GM12801 (cell line): ENCODE measurements around the gene LHFPL3.

ENCODE experiments used
- TF ChIP-seq, protein P1 (sequence below): IDR thresholded peaks from one replicate; pipeline ENCODE4 v1.5.1; 2011; ENCODE audit warnings: control low read depth; ENCODE audit not compliant: insufficient read length; ENCODE audit errors: extremely low read depth

The LHFPL3 gene

GRCh38 chr7:104901240-104901619 is 572.8 kb downstream of the LHFPL3 start:
- TF ChIP-seq, protein P1, sequence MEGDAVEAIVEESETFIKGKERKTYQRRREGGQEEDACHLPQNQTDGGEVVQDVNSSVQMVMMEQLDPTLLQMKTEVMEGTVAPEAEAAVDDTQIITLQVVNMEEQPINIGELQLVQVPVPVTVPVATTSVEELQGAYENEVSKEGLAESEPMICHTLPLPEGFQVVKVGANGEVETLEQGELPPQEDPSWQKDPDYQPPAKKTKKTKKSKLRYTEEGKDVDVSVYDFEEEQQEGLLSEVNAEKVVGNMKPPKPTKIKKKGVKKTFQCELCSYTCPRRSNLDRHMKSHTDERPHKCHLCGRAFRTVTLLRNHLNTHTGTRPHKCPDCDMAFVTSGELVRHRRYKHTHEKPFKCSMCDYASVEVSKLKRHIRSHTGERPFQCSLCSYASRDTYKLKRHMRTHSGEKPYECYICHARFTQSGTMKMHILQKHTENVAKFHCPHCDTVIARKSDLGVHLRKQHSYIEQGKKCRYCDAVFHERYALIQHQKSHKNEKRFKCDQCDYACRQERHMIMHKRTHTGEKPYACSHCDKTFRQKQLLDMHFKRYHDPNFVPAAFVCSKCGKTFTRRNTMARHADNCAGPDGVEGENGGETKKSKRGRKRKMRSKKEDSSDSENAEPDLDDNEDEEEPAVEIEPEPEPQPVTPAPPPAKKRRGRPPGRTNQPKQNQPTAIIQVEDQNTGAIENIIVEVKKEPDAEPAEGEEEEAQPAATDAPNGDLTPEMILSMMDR, result no peak

GRCh38 chr7:104902183-104902582 is 573.8 kb downstream of the LHFPL3 start:
- TF ChIP-seq, protein P1, result no peak

GRCh38 chr7:104903044-104903443 is 574.6 kb downstream of the LHFPL3 start:
- TF ChIP-seq, protein P1, result no peak

DNA sequence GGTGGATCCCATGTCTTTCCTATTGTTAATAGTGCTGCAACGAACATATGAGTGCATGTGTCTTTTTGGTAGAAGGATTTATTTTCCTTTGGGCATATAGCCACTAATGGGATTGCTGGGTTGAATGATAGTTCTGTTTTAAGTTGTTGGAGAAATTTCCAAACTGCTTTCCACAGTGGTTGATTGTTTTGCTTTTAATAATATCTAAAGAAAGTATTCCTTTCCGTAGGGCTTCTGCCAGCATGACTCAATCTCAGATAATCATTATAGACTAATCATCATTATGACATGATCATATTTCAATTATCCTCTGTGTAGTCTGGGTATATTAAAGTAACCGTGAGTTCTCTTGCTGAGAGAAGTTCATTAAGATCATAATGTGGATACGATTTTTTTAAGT is 575.4 kb downstream of the LHFPL3 start:
- TF ChIP-seq, protein P1, result no peak

DNA sequence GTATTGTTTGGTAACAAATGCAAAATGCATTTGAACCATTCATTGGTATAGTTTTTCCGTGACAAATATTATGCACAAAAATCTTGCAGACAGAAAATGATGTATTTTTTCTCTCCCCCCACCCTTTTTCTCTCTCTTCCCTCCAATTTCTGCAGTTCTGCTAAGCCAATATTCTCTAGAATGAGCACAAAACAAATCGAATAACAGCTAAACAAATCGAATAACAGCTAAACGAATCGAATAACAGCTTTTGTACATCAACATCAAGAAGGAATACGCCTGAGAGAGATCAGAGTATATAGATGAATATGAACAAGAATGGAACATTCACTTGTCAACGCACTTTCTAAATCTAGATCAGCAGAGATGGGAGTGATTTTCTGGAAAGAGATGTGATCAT is 577.6 kb downstream of the LHFPL3 start:
- TF ChIP-seq, protein P1, result no peak

- TF ChIP-seq, protein P1, result no peak
Observed at GRCh38 chr7:104906556-104906955, 578.2 kb downstream of the LHFPL3 start.

GRCh38 chr7:104908636-104909035 is 580.2 kb downstream of the LHFPL3 start:
- TF ChIP-seq, protein P1, result no peak

- TF ChIP-seq, protein P1, result no peak
Observed at GRCh38 chr7:104909096-104909495, 580.7 kb downstream of the LHFPL3 start.
